Activated naive CD4-positive, alpha-beta T cell treated with anti-CD3 and anti-CD28 coated beads, Interleukin-2, amount 50 U/mL, for 24 hours (primary cell): ENCODE measurements around the gene CALM1.

Experiments
- H3K27ac Mint-ChIP-seq: one replicate; pipeline ENCODE4 v1.8.0; 2021; ENCODE audit warnings: mild to moderate bottlenecking, mixed read lengths
- H3K27me3 Mint-ChIP-seq: one replicate; pipeline ENCODE4 v1.8.0; 2021; ENCODE audit warnings: mixed read lengths
- H3K36me3 Mint-ChIP-seq: one replicate; pipeline ENCODE4 v1.8.0; 2021; ENCODE audit warnings: mixed read lengths
- H3K4me1 Mint-ChIP-seq: one replicate; pipeline ENCODE4 v1.8.0; 2021; ENCODE audit warnings: mixed read lengths
- H3K4me3 Mint-ChIP-seq: one replicate; pipeline ENCODE4 v1.8.0; 2021; ENCODE audit warnings: mild to moderate bottlenecking, mixed read lengths
- H3K9me3 Mint-ChIP-seq: one replicate; pipeline ENCODE4 v1.8.0; 2021; ENCODE audit warnings: mixed read lengths

CALM1 gene

GRCh38 chr14:90440592-90440991 is 43.8 kb downstream of the CALM1 start:
- no peaks in the 10 kb centered on the region for H3K36me3 Mint-ChIP-seq
- H3K9me3 Mint-ChIP-seq, result no peaks in the 10 kb centered on the region
- H3K27ac Mint-ChIP-seq, result no peak overlapping the region
- H3K4me3 Mint-ChIP-seq, result no peak overlapping the region
- no peaks in the 10 kb centered on the region for H3K4me1 Mint-ChIP-seq
- H3K27me3 Mint-ChIP-seq, result no peaks in the 10 kb centered on the region

- H3K4me3 Mint-ChIP-seq, result no peak overlapping the region
- peaks cover 3% of the 10 kb centered on the region for H3K9me3 Mint-ChIP-seq
- no peaks in the 10 kb centered on the region for H3K4me1 Mint-ChIP-seq
- H3K27me3 Mint-ChIP-seq, result no peaks in the 10 kb centered on the region
- H3K27ac Mint-ChIP-seq, result no peak overlapping the region
- no peaks in the 10 kb centered on the region for H3K36me3 Mint-ChIP-seq
Measured at GRCh38 chr14:90442388-90442787, 45.6 kb downstream of the CALM1 start.

- no peaks in the 10 kb centered on the region for H3K27me3 Mint-ChIP-seq
- peaks cover 6% of the 10 kb centered on the region for H3K9me3 Mint-ChIP-seq
- no peak overlapping the region for H3K27ac Mint-ChIP-seq
- no peaks in the 10 kb centered on the region for H3K4me1 Mint-ChIP-seq
- no peaks in the 10 kb centered on the region for H3K36me3 Mint-ChIP-seq
- no peak overlapping the region for H3K4me3 Mint-ChIP-seq
Measured at GRCh38 chr14:90443161-90444076, 46.6 kb downstream of the CALM1 start.

DNA sequence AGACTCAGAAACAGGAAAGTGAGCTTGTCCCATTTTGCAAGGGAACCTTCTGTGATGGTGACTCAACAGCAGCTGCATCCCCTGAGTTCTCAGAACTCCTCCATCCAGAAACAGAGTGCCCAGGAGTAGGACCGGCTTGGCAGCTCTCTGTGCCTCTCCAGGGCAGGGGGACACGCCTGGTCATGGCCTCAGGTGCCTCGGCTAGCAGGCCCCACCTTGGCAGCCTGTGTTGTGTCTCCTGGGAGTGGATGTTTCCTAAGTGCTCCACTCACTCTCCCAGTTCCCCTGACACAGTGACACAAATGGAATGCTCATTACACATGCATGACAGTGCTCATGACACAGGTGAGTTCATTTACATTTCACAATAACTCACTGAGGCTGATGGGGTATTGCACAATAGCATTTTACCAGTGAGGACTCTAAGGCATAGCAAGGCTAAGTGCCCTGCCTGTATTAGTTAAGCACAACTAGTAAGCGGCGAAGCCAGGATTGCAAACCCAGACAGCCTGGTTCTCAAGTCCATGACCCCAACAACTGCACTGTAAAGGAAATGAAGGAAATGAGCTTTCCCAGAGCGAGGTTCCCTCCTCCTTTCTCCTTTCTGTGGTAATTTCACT is 47.4 kb downstream of the CALM1 start:
- Mint-ChIP-seq H3K27me3 (no peaks in the 10 kb centered on the region), H3K27ac (no peak overlapping the region), H3K4me3 (no peak overlapping the region), H3K4me1 (no peaks in the 10 kb centered on the region), H3K9me3 (peaks cover 6% of the 10 kb centered on the region), H3K36me3 (no peaks in the 10 kb centered on the region)

DNA sequence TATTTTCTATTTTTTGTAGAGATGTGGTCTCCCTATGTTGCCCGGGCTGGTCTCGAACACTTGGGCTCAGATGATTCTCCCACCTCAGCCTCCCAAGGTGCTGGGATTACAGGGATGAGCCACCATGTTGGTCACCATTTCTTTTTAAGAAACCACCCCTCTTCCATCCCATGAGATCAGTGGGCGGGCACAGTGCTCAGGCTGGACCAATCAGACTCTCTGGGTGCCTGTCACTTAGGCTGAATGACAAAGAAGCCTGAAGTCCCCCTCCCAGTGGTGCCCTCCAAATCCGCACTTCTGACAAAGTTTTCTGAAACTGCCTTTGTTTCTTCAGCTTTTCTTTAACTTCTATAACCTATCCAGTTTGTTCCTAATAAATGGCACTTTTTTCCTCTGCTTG is 48.2 kb downstream of the CALM1 start:
- Mint-ChIP-seq H3K4me1 (no peaks in the 10 kb centered on the region), H3K27ac (no peak overlapping the region), H3K9me3 (peaks cover 6% of the 10 kb centered on the region), H3K27me3 (no peaks in the 10 kb centered on the region), H3K4me3 (no peak overlapping the region), H3K36me3 (no peaks in the 10 kb centered on the region)

- Mint-ChIP-seq H3K27ac (no peak overlapping the region), H3K4me3 (no peak overlapping the region), H3K27me3 (no peaks in the 10 kb centered on the region), H3K36me3 (no peaks in the 10 kb centered on the region), H3K9me3 (peaks cover 6% of the 10 kb centered on the region), H3K4me1 (no peaks in the 10 kb centered on the region)
Measured at GRCh38 chr14:90446405-90446804, 49.6 kb downstream of the CALM1 start.

DNA sequence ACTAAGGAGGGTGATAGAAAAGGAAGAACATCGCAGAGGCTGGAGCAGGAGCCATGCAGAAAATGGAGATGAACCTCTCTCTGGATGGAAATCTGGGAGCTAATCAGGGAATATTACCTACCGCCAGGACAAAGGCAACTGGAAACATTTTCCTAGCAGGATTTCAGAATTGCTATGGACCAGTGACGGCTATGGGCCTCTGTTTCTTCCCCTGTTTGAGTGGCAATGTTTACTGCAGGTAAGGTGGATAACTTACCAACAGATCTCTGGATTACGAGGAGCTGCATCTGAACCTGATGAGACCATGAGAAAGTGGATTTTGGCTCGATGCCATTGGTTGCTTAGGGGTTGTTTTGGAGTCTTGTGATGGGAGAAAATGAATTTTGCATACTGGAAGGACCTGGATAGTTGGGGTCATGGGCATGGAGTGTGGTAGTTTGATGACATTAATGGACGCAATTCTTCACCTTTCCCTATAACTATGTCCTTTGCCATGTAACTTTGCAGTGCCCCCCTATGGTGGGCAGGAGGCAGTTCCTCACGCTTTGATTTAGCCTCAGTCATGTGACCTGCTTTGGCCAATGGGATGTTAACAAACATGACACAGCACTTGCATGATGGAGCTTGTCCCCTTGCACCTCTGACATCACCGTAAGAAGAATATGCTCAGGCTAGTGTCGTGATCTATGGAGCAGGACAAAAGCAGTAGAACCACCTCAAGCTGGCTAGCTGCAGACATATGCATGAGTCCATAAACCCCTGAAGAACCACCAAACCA is 51.1 kb downstream of the CALM1 start:
- H3K4me3 Mint-ChIP-seq, result no peak overlapping the region
- no peak overlapping the region for H3K27ac Mint-ChIP-seq
- H3K27me3 Mint-ChIP-seq, result no peaks in the 10 kb centered on the region
- no peaks in the 10 kb centered on the region for H3K4me1 Mint-ChIP-seq
- H3K36me3 Mint-ChIP-seq, result no peaks in the 10 kb centered on the region
- peaks cover 6% of the 10 kb centered on the region for H3K9me3 Mint-ChIP-seq

- H3K9me3 Mint-ChIP-seq, result peaks cover 6% of the 10 kb centered on the region
- no peaks in the 10 kb centered on the region for H3K27me3 Mint-ChIP-seq
- no peaks in the 10 kb centered on the region for H3K4me1 Mint-ChIP-seq
- no peak overlapping the region for H3K4me3 Mint-ChIP-seq
- H3K36me3 Mint-ChIP-seq, result no peaks in the 10 kb centered on the region
- H3K27ac Mint-ChIP-seq, result no peak overlapping the region
Measured at GRCh38 chr14:90449411-90449810, 52.6 kb downstream of the CALM1 start.

GRCh38 chr14:90450151-90450550 is 53.3 kb downstream of the CALM1 start:
- Mint-ChIP-seq H3K36me3 (no peaks in the 10 kb centered on the region), H3K4me1 (no peaks in the 10 kb centered on the region)

DNA sequence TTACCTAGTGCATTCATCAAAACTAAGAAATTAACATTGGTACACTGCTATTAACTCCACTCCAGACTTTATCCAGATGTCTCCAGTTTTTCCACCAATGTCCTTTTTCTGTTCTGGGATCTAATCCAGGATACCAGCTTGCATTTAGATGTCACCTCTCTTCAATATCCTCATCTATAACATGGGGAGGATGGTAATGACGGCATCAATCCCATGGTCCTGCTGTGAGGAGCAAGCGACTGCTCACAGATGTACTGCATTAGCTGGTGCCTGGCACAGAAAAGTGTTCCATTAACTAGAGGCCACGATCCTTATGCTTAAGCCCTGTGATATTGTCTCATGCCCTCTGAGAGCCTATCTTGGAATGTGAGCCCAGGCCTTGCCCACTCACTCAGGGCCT is 53.8 kb downstream of the CALM1 start:
- H3K27me3 Mint-ChIP-seq, result no peaks in the 10 kb centered on the region
- no peaks in the 10 kb centered on the region for H3K4me1 Mint-ChIP-seq
- no peaks in the 10 kb centered on the region for H3K36me3 Mint-ChIP-seq
- H3K4me3 Mint-ChIP-seq, result no peak overlapping the region
- H3K27ac Mint-ChIP-seq, result no peak overlapping the region
- peaks cover 6% of the 10 kb centered on the region for H3K9me3 Mint-ChIP-seq

More at GRCh38 chr14:90450151-90450550, 53.3 kb downstream of the CALM1 start:
- Mint-ChIP-seq H3K4me3 (no peak overlapping the region), H3K27ac (no peak overlapping the region), H3K9me3 (peaks cover 6% of the 10 kb centered on the region), H3K27me3 (no peaks in the 10 kb centered on the region)

DNA sequence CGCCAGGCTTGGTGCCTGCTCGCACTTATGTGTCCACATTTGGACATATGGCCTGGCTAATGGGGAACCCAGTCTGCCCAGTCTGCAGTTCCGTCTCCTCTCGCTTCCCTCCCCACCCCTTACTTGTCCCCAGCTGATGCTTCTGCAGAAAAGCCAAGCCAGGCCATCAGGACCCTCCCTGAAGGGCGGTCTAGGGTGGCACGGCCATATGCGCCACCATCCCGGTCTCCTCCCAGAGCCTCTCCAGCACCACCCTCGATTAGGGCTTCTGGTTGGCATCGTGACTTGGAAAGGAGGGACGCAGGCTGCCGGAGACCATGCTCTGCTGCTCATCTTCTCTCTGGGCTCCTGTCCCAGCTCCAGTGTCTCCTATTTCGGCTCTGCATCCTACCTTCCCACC is 54.6 kb downstream of the CALM1 start:
- peaks cover 6% of the 10 kb centered on the region for H3K9me3 Mint-ChIP-seq
- H3K36me3 Mint-ChIP-seq, result no peaks in the 10 kb centered on the region
- no peaks in the 10 kb centered on the region for H3K4me1 Mint-ChIP-seq
- H3K27ac Mint-ChIP-seq, result no peak overlapping the region
- H3K4me3 Mint-ChIP-seq, result no peak overlapping the region
- no peaks in the 10 kb centered on the region for H3K27me3 Mint-ChIP-seq

DNA sequence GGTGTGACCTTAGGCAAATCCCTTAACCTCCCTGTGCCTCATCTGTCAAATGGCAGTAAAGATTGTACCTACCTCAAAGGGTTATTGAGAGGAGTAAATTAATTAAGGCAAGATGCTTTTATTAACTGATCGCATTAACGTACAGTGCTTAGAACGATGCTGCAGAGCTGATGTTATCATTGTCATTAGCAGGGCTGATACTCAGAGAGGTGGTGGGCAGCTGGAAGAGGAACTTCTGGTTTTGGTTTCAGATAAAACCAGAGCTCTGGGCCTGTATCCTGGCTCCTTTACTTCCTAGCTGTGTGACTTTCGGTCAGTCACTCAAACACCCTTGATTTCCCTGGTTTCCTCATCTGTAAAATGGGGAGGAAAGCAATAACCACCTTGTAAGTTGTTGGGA is 55.1 kb downstream of the CALM1 start:
- Mint-ChIP-seq H3K9me3 (peaks cover 6% of the 10 kb centered on the region), H3K4me3 (no peak overlapping the region), H3K27ac (no peak overlapping the region), H3K4me1 (no peaks in the 10 kb centered on the region), H3K27me3 (no peaks in the 10 kb centered on the region), H3K36me3 (no peaks in the 10 kb centered on the region)

DNA sequence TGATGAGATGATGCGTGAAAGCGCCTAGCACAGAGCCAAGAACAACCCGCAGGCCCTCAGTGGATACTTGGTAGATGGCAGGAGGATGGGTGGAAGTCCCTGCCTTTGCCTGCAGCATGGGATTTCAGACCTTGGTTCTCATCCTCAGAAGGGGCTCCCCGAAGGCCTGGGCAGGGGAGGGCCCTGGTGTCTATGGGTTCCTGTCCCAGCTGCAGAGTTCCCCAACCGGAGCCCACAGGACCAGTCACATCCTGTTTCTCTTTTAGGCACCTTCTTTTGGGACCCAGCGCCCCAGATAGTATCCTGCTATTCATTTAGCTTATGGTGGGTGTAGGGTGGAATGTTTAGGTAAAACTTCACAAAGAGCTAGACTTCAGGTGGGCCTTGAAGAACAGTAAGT is 55.5 kb downstream of the CALM1 start:
- Mint-ChIP-seq H3K27me3 (no peaks in the 10 kb centered on the region), H3K9me3 (peaks cover 3% of the 10 kb centered on the region), H3K27ac (no peak overlapping the region), H3K4me1 (no peaks in the 10 kb centered on the region), H3K36me3 (no peaks in the 10 kb centered on the region), H3K4me3 (no peak overlapping the region)

GRCh38 chr14:90453401-90453951 is 56.6 kb downstream of the CALM1 start:
- Mint-ChIP-seq H3K4me1 (no peaks in the 10 kb centered on the region), H3K27ac (no peak overlapping the region), H3K27me3 (no peaks in the 10 kb centered on the region), H3K4me3 (no peak overlapping the region), H3K36me3 (no peaks in the 10 kb centered on the region), H3K9me3 (no peaks in the 10 kb centered on the region)

GRCh38 chr14:90454041-90455000 is 57.5 kb downstream of the CALM1 start:
- H3K27me3 Mint-ChIP-seq, result no peaks in the 10 kb centered on the region

More at GRCh38 chr14:90454041-90455000, 57.5 kb downstream of the CALM1 start:
- no peak overlapping the region for H3K4me3 Mint-ChIP-seq
- no peaks in the 10 kb centered on the region for H3K36me3 Mint-ChIP-seq
- no peaks in the 10 kb centered on the region for H3K9me3 Mint-ChIP-seq
- no peak overlapping the region for H3K27ac Mint-ChIP-seq
- no peaks in the 10 kb centered on the region for H3K4me1 Mint-ChIP-seq
